HG02763 (cell line): ENCODE results near the gene CEP63.

Experiments
- ATAC-seq: cut with Tn5 transposase; IDR thresholded peaks from one replicate; pipeline ENCODE4 v1.9.1; 2021; ENCODE audit warnings: mild to moderate bottlenecking, moderate library complexity; ENCODE audit not compliant: unreplicated experiment

The CEP63 gene

DNA sequence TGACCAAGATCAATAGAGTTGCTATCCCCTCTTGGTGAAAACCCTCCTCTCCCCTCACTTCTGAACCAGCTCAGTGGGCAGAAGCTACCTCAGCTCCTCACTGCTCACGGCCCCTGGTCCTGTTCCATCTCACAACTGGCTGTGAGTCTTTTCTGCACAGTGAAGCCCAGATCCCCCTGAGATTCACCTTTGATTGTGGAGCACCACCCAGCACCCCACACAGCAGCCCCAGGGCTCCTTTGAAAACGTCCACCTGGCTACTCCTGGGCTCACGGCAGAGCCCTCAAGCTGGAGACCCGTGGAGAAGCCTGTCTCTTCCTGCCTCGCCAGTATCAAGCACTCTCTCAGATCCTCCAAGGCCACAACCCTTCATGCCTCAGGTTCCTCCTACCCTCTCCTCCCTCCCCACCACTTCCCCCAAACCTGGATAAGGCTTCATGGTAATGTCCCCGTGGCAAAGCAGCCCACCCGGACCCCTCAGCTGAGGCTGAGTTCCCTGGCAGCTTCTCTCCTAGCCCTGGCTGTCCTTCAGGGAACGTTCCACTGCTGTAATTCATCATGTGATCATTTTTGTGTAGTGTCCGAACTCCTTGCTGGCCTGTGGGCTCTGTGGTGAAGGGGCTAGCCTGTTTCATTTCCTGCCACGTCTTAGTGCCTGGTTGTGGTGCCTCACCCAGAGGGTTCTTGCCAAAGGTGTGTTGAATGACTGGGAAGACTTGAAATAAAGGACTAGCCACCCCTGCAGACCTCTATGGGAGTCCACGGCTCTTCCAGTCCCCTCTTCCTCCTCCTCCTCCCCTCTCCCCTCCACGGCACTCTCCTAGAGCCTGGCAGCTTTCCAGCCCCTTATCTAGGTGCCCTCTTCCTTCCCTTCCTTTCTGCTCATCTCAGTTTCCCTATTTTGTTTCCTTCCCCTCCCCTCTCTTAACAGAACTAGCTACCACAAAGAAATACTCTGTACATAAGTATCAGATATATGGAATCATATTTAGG lies 120.5 kb downstream of the CEP63 start:
- no peak for ATAC-seq

DNA sequence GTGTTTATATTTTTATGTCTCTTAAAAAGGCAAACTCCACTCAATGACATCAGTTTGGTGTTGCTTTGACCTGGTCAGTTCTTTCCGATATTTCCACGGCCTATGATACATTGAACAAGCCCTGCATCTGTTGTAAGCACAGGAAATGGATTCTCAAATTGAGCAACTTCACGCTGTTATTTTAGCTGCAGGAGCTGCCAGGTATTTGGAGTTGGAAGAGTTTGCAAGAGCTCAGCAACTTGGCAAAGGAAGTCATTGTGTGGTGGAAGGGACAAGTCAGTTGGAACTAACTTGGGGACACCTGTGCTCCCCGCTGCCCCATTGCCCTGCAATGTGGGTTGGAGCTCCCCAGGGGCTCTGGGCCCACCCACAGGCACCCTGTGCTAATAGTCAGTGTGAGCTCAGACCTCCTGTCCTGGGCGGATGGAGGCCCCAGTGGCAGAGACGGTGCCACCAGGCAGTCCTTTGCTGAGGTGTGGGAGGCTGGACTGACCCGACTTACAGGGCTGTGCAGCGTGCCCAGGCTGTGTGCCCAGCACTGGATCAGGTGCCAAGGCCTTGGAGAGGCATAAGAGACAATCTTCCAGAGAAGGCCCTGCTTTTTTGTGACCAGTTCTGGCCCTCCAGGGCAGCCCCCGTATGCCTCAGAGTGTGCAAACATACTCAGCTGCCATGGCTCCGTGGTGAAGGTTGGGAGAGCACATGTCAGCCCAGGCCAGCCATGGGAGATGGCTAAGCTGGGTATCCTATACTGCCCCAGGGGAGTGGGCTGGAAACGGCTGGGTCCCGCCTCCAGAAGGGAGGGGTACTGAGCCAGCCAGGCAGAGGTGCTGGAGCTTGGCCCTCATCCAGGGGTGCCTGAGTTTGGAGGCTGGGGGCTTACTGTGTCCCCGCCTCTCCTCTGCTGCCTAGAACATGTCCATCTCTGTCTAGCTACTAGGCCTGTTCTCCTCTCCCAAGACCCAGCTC lies 121.5 kb downstream of the CEP63 start:
- ATAC-seq = no peak

DNA sequence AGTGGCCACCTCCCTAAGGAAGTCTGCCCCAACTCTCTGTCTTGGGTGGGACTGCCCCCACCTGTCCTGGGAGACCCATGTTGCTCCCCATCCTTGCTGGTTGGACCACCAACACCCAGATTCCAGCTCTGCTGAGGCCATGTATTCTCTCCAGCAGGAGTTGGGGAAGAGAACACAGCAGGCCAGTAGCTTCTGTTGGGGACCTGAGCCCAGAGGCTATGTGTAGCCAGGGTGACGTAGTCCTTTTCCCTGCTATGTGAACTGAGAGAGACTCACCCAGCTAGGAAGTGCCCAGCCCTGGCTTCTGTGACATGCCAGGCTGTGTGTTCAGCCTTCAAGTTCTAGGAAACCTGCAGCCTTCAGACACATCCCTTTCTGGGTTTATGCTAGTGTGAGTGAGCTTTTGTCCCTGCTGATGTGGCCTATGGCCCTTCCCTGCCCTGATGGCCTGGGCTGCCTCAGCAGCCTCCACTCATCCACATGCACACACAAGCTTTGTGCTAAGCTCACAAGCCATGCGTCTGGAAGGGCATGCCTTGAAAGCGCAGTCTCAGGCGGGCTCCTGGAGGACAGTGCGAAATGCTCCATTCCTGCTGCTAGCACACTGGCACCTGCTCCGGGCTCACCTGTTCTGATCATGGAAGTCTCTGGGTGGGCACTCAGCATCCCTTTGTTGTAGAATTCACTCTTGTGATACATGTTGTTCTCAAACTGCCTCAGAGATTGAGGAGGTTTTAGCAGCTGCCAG lies 122.3 kb downstream of the CEP63 start:
- no peak for ATAC-seq

- no peak for ATAC-seq
These were observed 123.0 kb downstream of the CEP63 start for GRCh38 chr3:134608771-134609435.

- no peak for ATAC-seq
These were observed 124.1 kb downstream of the CEP63 start for GRCh38 chr3:134609821-134610431.

- ATAC-seq = no peak
These were observed 124.9 kb downstream of the CEP63 start for GRCh38 chr3:134610432-134611385.

- ATAC-seq = no peak
These were observed 125.7 kb downstream of the CEP63 start for GRCh38 chr3:134611516-134611915.

GRCh38 chr3:134613006-134613520 lies 127.2 kb downstream of the CEP63 start:
- ATAC-seq = no peak

GRCh38 chr3:134614955-134615354 lies 129.1 kb downstream of the CEP63 start:
- ATAC-seq = no peak

- ATAC-seq = no peak
These were observed 129.9 kb downstream of the CEP63 start for GRCh38 chr3:134615743-134616142.

DNA sequence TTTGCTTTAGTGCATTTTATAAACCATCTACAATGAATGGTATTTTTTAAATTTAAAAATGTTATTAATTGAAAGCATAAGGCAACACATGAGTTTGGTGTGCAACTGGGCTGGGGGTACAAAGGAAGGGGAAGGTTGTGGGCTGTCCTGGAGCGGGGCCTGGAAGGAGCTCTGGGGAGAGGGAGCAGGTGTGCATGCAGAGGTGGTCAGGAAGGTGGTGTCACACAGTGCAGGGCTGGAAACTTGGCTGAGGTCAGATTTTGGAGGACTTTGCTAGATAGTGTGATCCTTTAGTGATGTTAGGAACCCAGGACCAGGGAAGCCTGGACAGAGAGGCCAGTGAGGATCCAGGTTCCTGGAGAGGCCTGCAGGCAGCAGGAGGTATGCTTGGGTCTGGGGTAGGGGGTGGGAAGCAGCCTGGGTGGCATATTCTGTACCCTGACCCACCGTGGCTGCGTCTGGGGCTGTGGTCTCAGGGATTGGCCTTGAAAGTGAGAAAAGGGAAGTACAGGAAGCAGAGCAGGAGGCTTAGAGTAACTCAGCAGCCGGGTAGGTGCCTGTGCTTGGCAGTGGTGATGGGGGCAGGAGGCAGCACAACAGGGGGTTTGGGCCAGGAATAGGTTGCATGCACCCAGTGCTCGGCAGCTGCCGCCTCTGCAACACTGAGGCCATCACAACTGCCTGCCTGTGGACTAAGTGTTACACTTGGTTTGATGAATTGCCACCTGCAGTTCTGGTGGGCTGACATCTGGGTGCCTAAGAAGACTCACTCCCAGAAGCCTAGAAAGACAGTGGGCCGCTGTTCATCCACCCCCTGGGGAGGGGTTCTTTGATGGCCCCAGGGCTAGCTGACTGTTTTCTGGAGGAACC lies 132.0 kb downstream of the CEP63 start:
- ATAC-seq = no peak

- ATAC-seq = no peak
These were observed 132.8 kb downstream of the CEP63 start for GRCh38 chr3:134618478-134619300.

GRCh38 chr3:134619301-134619615 lies 133.4 kb downstream of the CEP63 start:
- ATAC-seq = no peak

DNA sequence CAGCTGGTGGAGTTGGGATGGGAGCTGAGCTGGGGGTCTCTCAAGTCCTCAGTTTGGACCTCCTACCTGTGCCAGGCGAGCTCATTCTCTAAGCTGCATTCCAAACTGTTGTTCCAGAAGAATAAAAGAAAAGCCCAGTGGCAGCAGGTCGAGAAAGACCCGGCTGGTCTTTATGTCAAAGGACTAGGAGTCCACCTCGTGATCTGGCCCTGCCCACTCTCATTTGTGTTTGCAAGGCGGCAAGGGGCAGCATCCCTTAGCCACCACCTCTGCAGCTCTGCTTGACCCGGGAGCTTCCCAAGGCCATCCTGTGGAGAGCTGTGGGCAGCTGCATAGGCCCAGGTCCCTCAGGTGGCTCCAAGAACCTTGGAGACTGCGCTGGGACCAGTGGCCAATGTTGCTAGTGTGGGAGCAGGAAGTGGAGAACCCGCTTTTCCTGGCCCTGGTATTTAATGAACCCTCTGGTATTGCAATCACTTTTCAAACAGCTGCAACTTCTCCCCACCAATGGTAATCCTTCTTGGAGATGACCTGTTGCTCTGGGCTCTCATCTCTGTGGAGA lies 134.1 kb downstream of the CEP63 start:
- ATAC-seq = no peak

- ATAC-seq = no peak
These were observed 134.7 kb downstream of the CEP63 start for GRCh38 chr3:134620476-134621115.

DNA sequence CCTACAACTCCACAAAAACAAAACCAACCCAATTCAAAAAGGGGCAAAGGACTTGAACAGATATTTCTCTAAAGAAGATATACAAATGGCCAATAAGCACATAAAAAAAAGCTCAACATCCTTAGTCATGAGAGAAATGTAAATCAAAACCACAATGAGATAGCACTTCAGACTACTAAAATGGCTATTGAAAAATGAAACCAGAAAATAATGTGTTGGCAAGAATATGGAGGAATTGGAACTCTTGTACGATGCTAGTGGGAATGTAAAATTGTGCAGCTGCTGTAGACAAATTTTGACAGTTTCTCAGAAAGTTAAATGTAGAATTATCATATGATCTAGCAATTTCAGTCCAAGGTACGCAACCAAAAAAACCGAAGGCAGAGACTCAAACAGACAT lies 136.0 kb downstream of the CEP63 start:
- ATAC-seq = no peak
